Fibroblast of pulmonary artery (primary cell): ENCODE measurements around the gene STX8.
"Not testable (repeated sequence)": the region's sequence is repeated elsewhere in the genome, so short reads cannot be mapped to it uniquely, and the experiment has no call there.

Experiments used
- DNase-seq: peaks from one replicate; pipeline ENCODE4 v3.0.0-alpha.2; 2010; ENCODE audit warnings: low read depth
- H3K4me3 ChIP-seq: replicated peaks from 2 replicates; pipeline ENCODE4 v1.5.1; 2011; ENCODE audit warnings: low read depth, mild to moderate bottlenecking, control low read depth, low read length, moderate library complexity
- TF ChIP-seq, protein P1 (sequence below): IDR thresholded peaks from 2 replicates; pipeline ENCODE4 v1.5.1; 2011; ENCODE audit warnings: mild to moderate bottlenecking, control low read depth, low read length, inconsistent platforms; ENCODE audit errors: missing control alignments

STX8 gene

DNA sequence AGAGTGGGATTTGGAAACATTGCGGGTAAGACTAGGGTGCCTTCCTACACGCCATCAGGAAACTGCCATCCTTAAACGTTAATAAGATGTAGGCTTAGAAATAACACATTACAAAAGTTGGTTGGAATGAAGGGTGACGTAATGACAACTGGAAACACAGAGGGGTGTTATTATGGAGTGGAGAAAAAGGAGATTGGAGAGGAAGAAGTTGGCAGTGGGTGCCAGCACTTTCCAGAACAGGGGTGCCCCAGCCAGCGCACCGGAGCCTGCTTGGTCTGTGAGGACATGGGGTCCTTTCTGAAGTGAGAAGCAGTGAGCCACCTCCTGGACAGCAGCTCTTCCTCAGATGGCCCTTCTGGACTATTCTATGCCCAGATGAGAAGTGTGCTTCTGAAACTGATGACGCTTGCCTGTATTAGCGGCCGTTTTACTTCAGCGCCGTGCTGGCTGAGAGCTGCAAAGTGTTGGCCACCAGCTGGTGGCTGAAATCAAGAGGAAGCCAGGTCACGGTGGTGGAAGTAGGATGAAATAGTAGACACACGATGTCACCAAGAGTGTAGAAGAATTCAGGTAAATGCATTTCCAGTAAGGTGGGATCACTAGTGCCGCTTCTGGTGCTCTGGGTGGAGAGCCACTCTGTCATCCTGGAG lies 309.5 kb downstream of the STX8 start:
- TF ChIP-seq, protein P1, sequence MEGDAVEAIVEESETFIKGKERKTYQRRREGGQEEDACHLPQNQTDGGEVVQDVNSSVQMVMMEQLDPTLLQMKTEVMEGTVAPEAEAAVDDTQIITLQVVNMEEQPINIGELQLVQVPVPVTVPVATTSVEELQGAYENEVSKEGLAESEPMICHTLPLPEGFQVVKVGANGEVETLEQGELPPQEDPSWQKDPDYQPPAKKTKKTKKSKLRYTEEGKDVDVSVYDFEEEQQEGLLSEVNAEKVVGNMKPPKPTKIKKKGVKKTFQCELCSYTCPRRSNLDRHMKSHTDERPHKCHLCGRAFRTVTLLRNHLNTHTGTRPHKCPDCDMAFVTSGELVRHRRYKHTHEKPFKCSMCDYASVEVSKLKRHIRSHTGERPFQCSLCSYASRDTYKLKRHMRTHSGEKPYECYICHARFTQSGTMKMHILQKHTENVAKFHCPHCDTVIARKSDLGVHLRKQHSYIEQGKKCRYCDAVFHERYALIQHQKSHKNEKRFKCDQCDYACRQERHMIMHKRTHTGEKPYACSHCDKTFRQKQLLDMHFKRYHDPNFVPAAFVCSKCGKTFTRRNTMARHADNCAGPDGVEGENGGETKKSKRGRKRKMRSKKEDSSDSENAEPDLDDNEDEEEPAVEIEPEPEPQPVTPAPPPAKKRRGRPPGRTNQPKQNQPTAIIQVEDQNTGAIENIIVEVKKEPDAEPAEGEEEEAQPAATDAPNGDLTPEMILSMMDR = no peak
- H3K4me3 ChIP-seq = no peak overlapping the region
- no peak for DNase-seq

DNA sequence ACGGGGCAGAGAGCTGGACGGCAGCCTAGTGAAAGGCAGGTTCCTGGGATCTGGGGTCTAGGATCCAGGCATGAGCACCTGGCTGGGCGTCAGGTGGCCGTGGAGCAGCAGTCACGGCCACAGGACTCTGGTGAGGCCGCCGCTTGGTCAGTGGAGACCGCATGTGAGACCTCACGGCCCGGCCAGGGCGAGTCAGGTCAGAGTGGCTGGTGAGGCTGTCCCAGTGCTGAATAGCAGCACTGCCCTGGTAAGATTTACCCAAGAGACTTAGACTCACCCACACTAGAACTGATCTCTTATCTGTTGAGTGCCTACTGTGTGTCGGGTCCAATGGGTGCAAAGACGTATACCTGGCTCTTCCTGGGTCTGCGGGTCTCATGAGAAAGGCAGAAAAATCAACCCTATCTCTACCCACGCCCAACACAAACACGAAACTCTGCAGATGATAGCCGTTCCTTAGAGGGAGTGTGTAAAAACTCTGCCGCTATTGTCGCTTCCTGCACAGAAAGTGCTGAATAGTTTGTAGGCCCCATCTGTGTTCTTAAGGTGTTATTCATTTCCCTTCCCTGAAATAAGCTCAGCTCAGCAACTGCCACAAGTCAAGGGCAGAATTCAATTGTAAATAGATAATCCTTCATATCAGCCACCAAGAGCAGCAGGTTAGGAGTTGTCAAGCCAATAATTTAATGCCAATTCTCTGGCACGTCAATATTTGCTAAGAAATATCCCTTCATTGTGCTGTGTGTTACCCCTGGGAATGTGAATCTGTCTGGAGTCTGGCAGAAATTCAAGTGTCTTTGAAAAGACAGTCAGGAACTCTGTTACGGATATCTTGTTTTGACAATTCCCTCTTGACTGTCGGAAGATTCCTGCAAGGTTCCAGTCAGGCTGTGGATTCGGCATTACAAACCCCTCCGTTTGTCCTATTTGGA lies 314.3 kb downstream of the STX8 start:
- no peak overlapping the region for H3K4me3 ChIP-seq
- no peak for DNase-seq
- TF ChIP-seq, protein P1 = no peak

DNA sequence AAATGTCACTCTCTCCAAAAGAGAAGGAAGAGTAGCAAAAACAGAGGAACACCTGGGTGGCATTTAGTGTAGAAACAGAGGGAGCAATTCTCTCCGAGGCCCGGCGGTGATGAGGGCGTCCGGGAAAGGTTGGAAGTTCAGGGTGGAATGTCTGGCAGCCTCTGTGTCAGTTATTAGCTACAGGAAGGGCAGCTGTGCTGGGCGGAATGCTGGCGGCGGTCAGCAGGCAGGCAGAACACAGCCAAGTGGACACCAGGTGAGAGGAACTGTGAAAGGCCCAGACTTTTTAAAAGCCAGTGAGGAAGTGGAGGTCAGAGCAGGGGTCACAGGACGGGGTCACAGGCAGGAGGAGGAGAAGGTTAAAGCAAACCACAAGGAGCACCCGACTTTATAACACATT lies 316.2 kb downstream of the STX8 start:
- no peak for DNase-seq
- no peak overlapping the region for H3K4me3 ChIP-seq
- TF ChIP-seq, protein P1 = no peak

DNA sequence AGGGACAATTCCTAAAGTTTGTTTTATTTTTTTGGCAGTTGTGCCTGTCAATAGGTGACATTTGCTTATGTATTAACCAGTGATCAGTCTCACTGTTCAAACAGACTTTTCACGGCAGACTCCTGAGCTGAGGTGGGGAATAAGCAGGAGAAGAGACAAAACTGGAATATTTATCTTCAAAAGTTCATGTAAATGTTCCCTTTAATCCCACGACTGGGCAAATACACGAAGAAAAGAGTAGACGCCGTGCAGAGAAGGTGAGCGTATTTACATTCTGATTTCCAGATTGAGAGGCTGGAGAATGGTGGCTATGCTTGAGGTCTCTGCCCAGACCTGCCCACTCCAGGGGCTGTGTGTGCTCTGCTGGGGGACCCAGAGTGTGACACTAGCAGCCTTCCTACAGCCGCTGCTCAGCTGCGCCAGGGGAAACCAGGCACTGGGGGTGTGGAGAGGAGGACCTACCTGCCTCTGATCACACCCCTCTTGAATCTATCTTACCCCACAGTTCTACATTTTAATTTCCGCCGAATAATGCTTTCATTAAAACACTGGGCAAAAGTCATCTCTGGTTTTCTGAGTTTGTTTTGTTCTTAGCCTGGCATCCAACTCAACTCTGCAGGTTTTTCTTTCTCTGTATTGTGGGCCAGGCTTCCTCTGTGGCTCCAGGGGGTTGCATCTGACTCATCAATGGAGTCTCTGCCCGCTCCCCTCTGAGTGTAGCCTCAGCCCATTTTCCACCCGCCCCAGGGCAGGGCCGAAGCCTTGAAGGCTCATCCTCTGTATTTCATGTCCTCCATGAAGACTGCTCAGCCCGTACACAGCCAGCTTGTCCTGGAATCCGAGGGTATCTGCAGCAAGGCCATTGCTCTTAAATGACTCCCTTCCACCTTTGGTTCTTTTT lies 317.3 kb downstream of the STX8 start:
- H3K4me3 ChIP-seq = no peak overlapping the region
- TF ChIP-seq, protein P1 = no peak
- DNase-seq = no peak

DNA sequence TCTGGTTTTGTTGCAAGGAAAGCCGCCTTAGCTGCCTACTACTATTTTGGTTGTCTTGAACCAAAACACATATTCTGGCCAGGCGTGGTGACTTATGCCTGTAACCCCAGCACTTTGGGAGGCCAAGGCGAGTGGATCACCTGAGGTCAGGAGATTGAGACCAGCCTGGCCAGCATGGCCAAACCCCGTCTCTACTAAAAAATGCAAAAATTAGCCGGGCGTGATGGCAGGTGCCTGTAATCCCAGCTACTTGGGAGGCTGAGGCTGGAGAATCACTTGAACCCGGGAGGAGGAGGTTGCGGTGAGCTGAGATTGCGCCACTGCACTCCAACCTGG lies 318.0 kb downstream of the STX8 start:
- H3K4me3 ChIP-seq = not testable (repeated sequence)

DNA sequence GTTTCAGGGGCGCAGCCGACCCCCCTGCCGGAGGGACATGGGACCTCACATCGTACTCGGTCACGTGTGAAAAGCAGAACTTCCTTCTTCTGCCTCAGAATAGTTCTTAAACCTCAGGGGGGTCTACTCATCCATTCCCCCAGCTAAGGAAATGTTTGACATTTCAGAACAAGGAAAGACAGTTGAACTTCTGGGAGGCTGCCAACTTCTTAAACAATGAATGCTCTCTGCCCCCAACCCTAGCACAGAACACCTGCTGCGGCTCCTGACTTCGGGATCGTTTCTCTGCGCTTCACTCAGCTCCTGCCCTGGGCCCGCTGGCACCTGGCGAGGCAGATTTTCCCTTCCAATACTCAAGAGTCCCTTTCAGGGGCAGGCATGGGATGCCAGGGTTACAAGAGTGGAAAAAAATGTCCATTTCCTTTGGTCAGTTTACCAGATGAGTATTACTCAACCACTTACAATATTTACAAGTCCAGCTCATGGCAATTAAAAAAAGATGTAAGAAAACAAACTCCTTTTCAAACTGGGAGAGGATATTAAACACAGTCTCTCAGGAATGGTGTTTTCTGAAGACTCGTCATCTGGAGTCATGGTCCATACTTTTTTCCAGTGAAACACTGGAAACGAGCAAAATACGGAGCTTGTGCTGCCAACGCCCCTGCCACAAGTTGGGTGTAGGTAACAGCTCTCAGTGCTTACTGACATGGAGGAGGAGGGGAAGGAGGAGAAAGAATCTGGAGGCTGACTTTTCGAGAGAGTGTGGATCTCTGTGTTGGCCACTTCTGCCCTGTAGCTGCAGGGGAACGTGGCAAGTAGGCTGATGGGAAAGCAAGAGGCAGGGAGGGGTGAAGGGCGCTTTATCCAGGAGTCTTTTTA lies 318.6 kb downstream of the STX8 start:
- no peak for DNase-seq
- H3K4me3 ChIP-seq = no peak overlapping the region
- TF ChIP-seq, protein P1 = no peak

More for the DNA sequence above, 318.0 kb downstream of the STX8 start:
- not testable (repeated sequence) for DNase-seq
